HL-60/S4 (cell line): ENCODE data around the gene CHTOP.

Experiments
- in situ Hi-C: fragments of 300-500 bp; cut with MboI; formaldehyde crosslinking; loops from 2 replicates; pipeline ENCODE4 v1.14.3; 2022; ENCODE audit warnings: low sequenced_read_pairs

CHTOP gene

DNA sequence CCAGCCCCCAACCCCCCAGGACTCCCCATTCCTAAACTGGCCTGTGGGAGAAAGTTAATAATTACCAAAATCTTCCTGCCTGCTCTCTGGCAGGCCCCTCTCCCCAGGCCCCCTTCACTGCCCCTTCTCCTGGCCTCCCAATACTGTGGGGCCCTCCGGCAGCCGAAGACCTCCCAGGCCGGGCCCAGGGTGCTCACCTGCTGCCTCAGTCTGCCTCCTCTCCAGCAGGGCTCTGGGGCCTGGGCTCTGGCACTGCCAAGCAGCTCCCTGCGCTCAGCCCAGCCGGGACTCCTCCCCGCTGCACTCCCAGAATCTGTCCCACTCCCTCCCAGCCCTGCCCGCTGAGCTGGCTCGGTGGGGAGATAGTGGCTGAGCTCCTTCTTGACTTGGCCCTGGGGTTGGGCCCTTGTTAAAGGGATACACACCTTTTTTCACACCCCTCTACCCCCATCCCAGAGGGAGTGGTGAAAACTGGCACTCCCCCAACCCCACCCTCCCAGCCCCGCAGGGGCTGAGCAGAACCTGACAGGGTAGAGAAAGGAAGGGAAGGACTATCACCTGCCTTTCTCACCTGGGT lies 21.0 kb upstream of the CHTOP start, which contains the start of gene S100A16:
Gene S100A16 (minus strand): TSS at position 383 of the 577 bp plus-strand sequence. CDS start 4,986 bp downstream, outside the sequence.
- in situ Hi-C loops, result no loop called here

DNA sequence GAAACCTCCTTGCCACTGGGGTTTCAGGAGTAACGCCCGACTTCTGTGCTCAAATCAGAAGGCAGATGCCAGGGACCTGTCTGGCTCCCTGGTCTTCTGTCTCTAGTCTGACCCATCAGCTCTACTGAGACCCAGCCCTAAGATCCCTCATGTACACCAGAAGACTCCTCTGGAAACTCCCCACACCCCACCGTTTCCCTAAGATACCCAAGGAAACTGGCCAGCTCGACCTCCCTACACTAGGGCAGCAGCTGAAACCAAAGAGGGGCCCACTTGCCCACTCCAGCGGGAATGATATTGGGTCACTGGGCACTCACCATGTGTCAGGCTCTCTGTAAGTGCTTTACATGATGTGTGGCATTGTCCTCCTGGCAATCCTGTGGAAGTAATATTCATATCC lies 20.5 kb upstream of the CHTOP start:
- in situ Hi-C loops, result no loop called here

DNA sequence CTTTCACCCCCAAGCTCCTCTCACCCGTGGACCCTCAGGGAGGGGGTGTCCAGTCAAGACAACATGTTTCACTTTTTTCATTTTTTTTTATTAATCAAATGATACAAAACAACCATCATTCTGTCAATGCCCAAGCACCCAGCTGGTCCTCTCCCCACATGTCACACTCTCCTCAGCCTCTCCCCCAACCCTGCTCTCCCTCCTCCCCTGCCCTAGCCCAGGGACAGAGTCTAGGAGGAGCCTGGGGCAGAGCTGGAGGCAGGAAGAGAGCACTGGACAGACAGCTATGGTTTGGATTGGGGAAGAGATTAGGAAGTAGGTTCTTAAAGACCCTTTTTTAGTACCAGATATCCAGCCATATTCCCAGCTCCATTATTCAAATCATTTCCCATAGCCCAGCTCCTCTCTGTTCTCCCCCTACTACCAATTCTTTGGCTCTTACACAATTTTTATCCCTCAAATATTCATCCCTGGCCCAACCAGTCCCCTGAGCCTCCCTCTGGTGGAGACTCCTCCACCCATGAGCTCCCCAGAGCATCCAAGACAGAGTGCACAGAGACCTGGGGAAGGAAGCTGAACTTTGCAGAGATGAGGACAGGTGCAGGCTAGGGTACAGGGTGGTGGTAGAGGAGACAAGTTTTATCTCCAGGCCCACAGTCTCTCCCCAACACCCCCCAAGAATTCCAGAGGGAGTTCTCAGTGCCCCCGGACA lies 19.5 kb upstream of the CHTOP start:
- in situ Hi-C loops, result no loop called here

DNA sequence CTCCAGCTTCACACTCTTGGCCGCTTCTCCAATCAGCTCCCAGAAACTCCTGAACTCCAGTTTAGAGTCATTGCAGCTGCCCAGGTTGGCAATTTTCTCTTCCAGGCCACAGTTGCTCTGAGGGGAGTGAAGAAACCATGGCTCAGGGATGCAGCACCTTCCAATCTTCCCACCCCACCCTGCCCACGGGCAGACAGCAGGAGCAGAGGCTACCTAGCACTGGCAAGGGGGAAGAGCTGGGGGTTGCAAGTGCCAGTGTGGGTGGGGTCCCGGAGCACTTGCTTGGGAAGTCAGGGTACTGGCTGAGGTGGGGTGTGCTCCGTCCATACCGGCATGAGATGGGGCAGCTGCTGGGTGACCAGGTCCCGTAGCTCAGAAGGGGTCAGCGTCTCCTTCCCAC lies 19.0 kb upstream of the CHTOP start:
- in situ Hi-C loops, result no loop called here

DNA sequence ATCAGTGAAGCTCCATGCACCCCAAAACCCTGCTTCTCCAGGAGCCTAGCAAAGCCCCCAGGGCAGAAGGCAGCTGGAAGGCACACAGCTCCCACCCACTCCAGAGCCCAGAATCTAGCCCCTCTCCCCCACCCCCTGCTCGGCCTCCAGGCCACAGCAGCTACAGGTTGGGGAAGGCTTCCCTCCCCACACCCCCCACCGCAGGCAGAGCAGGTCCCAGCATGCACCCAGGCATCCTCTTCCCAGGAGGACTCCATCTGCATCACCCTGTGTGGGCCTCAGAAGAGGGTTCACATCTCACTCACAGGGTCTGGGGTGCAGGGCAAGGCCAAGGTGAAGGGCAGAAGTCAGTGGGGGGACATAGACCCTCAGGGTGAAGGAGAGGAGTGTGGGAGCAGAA lies 18.5 kb upstream of the CHTOP start:
- in situ Hi-C loops, result no loop called here

DNA sequence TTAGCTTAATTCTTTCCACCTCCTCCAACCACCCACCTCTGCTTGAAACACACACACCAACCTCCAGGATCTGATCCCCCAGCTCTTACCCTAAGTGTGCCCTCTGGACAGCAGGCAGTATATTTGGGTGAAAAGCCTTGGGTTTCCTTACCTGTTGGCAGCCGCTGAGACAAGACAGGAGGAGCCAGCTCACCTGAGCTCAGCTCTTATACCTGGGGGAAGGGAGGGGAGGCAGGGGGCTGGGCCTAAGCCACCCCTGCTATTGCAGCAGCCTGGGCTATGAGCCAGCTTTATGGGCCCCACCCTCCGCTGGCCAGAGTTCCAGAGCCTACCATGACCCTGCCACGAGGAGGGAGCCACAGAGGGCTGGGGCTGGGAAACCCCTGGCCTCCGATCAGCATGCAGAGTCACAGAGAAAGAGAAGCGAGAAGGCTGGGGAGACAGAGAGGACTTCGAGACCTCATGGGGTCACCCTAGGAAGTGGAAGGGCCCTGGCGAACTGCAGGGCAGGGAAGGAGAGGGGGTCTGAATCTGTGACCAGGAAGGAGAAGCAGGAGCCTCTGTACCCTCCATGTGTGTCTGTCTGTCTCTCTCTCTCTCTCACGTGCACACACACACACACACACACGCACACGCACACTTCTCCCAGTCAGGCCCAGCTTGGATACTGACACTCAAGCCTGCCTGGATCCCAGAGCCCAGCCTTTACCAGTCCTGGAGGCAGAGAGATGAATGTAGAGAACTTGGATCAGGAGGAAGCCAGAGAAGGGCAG lies 17.5 kb upstream of the CHTOP start, which contains the start of gene S100A14:
Gene S100A14 (minus strand): TSS at position 182 of the 773 bp plus-strand sequence. CDS start 467 bp downstream, outside the sequence.
- in situ Hi-C loops, result no loop called here

DNA sequence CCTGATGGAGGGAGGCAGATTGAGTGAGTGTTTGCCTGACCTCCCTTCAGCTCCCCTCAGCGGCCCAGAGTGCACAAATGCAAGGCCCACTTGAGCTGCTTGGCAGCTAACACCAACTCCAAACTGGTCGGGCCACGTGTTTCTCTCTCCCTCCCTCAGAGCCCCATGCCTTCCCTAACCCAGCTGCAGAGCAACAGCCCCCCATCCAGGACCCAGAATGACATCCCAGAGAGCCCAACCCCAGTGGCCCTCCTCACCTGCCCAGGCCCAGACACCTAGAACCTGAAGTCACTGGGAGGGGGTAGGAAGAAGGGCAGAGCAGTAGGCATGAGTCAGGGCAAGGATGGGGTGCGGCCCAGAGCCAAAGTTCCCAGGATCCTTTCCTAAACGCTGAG lies 17.0 kb upstream of the CHTOP start:
- in situ Hi-C loops, result no loop called here

DNA sequence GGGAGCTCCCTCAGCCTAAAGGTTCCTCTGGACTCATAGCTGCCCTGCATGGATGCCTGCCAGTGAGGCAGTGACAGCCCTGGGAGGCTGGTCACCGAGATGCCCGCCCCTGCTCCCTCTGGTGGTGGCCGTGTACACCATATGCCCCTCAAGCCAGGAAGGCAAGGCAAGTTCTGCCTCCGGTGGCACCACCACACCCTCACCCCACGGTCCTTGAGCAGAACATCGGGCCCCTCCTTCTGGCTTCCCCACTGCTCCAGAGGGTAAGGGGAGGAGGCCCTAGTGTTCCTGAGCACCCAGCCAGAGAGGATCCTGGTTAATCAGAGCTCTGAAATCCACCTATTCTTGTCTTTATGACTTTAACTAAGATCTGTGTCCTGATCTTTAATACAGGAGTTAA lies 16.2 kb upstream of the CHTOP start:
- in situ Hi-C loops, result no loop called here

- in situ Hi-C loops, result no loop called here
Measured at GRCh38 chr1:153619171-153619570, 14.7 kb upstream of the CHTOP start.

GRCh38 chr1:153623101-153623500 lies 10.8 kb upstream of the CHTOP start:
- in situ Hi-C loops, result loop anchor here (10.0 kb wide), 1 partner anchor 48 kb away; no protein-coding TSS in a partner anchor

DNA sequence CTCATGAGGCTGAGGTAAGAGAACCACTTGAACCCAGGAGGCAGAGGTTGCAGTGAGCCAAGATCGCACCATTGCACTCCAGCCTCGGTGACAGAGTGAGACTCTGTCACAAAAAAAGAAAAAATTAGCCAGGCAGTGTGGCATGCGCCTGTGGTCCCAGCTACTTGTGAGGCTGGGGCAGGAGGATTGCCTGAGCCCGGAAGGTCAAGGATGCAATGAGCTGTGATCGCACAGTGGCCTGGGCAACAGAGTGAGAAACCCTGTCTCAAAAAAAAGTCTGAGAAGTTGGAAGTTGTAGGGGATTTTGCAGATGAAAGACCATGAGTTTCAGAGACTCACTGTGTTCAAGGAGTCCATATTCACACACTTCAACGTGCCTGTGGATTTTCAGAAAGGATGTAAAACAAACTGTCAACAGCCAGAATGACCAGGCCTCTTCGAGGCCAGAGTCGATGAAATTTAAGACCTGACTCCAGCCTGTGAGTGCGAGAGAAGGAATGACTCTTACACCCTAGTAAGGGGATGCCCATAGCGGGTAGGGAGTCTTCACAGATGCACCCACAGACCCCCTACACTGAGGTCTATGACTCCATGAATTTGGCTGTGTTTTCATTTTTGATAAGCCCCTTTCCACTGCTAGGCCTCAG lies 8.8 kb upstream of the CHTOP start:
- in situ Hi-C loops, result loop anchor here (10.0 kb wide), 1 partner anchor 50 kb away; no protein-coding TSS in a partner anchor

- in situ Hi-C loops, result loop anchor here (10.0 kb wide), 1 partner anchor 52 kb away; no protein-coding TSS in a partner anchor
Measured at GRCh38 chr1:153626477-153626903, 7.4 kb upstream of the CHTOP start.

GRCh38 chr1:153626904-153627714 lies 6.8 kb upstream of the CHTOP start, which contains the start of gene S100A13:
Gene S100A13, minus strand, starts transcription at chr1:153627505. Its CDS starts 1,033 bp downstream, at chr1:153626472.
- in situ Hi-C loops, result loop anchor here (10.0 kb wide), 1 partner anchor 52 kb away; no protein-coding TSS in a partner anchor

GRCh38 chr1:153627715-153628626 lies 5.9 kb upstream of the CHTOP start, which contains the start of gene S100A1:
Gene S100A1, plus strand, starts transcription at chr1:153628434. Its CDS starts 2,088 bp downstream, at chr1:153630522.
- in situ Hi-C loops, result loop anchor here (10.0 kb wide), 1 partner anchor 53 kb away; no protein-coding TSS in a partner anchor

- in situ Hi-C loops, result loop anchor here (10.0 kb wide), 1 partner anchor 54 kb away; no protein-coding TSS in a partner anchor
Measured at GRCh38 chr1:153628638-153629342, 5.1 kb upstream of the CHTOP start.

DNA sequence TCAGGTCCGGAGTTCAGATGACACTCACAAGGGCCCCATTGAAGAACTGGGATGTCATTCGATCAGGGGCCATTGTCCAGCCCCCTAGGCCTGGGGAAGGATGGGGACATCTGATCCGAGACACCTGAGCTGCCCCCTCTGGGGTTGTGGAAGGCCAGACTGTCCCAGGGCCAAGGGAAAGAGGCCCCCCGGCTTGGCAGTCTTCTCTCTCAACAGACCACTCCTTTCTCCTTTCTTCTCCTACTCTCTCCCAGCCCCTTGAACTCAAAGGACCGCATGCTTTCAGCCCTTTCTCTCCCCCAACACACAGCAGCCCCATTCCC lies 4.6 kb upstream of the CHTOP start:
- in situ Hi-C loops, result loop anchor here (10.0 kb wide), 1 partner anchor 55 kb away; no protein-coding TSS in a partner anchor

DNA sequence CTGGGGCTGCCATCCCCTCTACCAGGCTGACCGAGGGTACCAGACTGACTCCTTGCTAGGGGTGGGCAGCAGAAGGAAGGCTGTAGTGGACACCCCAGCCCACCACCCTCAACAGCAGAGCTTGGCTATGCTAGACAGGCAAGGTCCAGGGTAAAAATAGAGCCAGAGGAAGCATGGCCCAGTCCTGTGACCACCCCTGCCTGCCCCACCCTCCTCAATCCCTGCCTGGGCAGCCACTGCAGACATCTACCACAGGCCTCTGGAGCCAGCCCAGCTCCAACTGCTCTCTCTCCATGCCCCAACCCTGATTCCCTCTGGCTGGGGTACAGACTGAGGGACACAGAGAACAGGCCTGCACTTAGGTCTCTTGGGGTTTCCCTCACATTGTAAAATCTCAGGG lies 3.9 kb upstream of the CHTOP start:
- in situ Hi-C loops, result loop anchor here (10.0 kb wide), 1 partner anchor 55 kb away; no protein-coding TSS in a partner anchor

GRCh38 chr1:153630384-153630783 lies 3.5 kb upstream of the CHTOP start:
- in situ Hi-C loops, result no loop called here
